ENCODE data around the gene PPP2R5E.

PPP2R5E gene

GRCh38 chr14:63517354-63517753 is 25.8 kb downstream of the PPP2R5E start:
- no peak for DNase-seq

- no peak for DNase-seq
Measured at GRCh38 chr14:63515240-63515639, 27.9 kb downstream of the PPP2R5E start.

- no peak for DNase-seq
Measured at GRCh38 chr14:63513756-63514155, 29.4 kb downstream of the PPP2R5E start.

GRCh38 chr14:63512861-63513260 is 30.3 kb downstream of the PPP2R5E start:
- no peak for DNase-seq

GRCh38 chr14:63510538-63510937 is 32.6 kb downstream of the PPP2R5E start:
- no peak for DNase-seq

GRCh38 chr14:63508033-63508432 is 35.1 kb downstream of the PPP2R5E start:
- DNase-seq, result peak; percentile 29

GRCh38 chr14:63504648-63505047 is 38.5 kb downstream of the PPP2R5E start:
- no peak for DNase-seq

- DNase-seq, result no peak
Measured at GRCh38 chr14:63501429-63501828, 41.7 kb downstream of the PPP2R5E start.

- DNase-seq, result no peak
Measured at GRCh38 chr14:63499701-63500250, 43.4 kb downstream of the PPP2R5E start.

GRCh38 chr14:63496837-63497400 is 46.3 kb downstream of the PPP2R5E start:
- DNase-seq, result no peak

GRCh38 chr14:63493246-63493645 is 49.9 kb downstream of the PPP2R5E start:
- peak; percentile 16 for DNase-seq

GRCh38 chr14:63492391-63492790 is 50.8 kb downstream of the PPP2R5E start:
- peak; percentile 6 for DNase-seq

- DNase-seq, result no peak
Measured at GRCh38 chr14:63487724-63488123, 55.5 kb downstream of the PPP2R5E start.

GRCh38 chr14:63486738-63487137 is 56.4 kb downstream of the PPP2R5E start:
- no peak for DNase-seq

GRCh38 chr14:63483315-63483714 is 59.9 kb downstream of the PPP2R5E start:
- DNase-seq, result no peak

GRCh38 chr14:63480599-63480998 is 62.6 kb downstream of the PPP2R5E start:
- DNase-seq, result no peak

- no peak for DNase-seq
Measured at GRCh38 chr14:63478437-63478852, 64.7 kb downstream of the PPP2R5E start.

GRCh38 chr14:63478010-63478409 is 65.2 kb downstream of the PPP2R5E start:
- no peak for DNase-seq

GRCh38 chr14:63477556-63477955 is 65.6 kb downstream of the PPP2R5E start:
- no peak for DNase-seq

GRCh38 chr14:63475761-63476160 is 67.4 kb downstream of the PPP2R5E start:
- DNase-seq, result no peak

GRCh38 chr14:63474844-63475243 is 68.3 kb downstream of the PPP2R5E start:
- DNase-seq, result no peak

GRCh38 chr14:63474111-63474510 is 69.1 kb downstream of the PPP2R5E start:
- DNase-seq, result no peak

GRCh38 chr14:63472986-63473788 is 70.0 kb downstream of the PPP2R5E start:
- no peak for DNase-seq

All from DMS53 (cell line).